Stimulated activated CD8-positive, alpha-beta memory T cell treated with anti-CD3 and anti-CD28 coated beads, Interleukin-2, amount 100 ng/mL, for 48 hours (primary cell): ENCODE measurements around the gene LARP1.

Experiments used
- DNase-seq, 2 donors: peaks; one replicate each; pipeline ENCODE4 v3.0.0-alpha.2; 2020; ENCODE audit warnings: low read depth in 2 of 2

The LARP1 gene

DNA sequence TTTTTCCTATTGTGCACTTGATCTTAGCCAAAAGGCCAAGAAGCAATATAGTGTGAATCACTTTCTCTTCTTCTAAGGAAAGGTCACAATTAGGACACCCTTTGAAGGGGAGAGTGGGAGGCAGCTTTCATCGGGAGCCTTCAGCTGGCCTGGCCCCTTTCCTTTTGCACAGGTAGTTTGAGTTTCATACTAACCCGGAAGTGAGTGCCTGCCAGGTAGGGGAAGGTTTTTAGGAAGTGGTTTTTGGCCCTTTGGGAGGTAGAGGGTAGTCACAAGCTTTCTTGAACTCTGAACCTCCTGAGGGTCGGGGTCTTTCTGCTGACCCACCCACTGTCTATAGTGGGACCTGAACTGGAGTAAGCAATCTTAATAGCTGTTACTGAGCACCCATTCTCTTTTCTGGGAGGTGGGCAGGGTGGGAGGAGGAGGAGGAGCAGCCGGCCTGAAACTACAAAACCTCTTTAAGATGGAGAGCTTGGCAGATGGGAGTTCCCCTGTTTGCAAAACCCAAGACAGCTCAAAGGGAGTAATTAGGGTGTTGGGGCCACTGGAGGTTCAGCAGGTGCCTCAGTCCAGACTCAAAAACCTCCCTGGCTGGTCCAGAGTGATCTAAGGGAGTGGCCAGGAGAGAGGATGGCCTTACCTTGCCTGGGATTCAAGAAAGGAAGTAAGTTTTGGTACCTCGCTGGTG is 6.0 kb downstream of the LARP1 start:
- no peak for DNase-seq

GRCh38 chr5:154762261-154762660 is 7.1 kb downstream of the LARP1 start:
- no peak for DNase-seq

DNA sequence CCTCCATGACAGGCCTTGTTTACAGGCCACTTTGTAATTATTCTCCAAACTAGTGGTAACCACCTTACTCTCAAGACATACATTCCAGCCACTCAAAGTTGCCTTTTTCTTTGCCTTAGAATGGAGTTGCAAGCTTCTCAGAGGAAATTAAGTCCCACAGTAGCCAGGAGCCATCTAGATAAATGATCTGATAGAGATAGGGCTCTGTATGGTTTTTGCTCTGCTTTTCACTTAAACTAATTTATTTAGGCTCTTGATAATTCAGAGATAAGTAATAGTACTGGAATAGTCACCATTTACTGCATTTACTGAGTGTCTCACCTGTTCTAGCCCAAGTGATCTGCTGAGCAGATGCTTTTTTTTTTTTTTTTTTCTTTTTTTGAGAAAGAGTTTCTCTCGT is 7.5 kb downstream of the LARP1 start:
- DNase-seq: no peak

DNA sequence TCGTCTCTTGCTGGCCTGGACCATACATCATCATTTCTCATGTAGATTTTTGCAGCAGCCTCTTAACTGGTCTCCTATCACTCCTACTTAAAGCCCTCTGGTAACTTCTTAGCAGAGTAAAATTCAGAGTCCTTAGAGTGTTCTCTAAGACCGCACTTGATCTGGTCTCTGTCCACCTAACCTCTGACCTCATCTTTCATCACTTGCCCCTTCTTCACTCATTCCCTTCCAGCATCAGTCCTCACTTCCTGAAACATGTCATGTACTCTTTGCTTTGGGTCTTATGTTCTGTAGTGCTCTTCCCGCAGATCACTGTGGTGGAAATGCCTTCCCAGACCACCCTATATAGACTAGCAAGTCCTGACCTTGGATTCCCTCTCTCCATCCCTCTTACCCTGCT is 9.8 kb downstream of the LARP1 start:
- no peak for DNase-seq

GRCh38 chr5:154765396-154765925 is 10.3 kb downstream of the LARP1 start:
- no peak for DNase-seq

DNA sequence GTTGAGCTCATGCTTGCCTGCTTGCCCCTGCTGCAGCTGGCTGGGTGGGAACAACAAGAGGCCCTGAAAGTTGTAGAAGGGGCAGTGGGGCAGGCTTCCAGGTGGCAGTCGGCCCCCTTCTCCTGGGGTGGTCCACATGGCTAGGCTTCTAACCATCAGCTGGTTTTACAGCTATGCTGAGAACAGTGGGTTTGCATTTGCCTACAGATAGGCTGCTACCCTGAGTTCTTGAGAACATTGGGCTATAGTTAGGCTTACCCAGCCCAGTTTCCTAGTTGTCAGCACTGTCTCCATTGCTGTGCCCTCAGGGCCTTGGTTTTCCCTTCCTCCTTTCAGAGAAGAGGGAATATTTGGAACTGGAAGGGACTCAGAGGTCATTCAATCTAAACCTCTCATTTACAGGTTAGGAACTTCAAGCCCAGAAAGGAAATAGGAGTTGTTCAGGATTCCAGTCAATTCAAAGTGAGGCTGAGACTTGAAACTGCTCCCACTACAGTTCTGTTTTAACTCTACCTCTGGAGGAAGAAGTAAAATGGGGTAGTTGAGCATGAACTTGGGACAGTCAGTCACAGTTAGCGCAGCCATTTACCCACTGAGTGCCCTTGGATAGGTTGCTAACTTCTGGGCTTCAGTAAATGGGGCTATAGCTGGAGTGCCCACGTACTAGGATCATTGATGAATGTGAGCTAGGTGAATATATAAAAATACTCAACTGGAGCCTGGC is 11.5 kb downstream of the LARP1 start:
- DNase-seq: no peak

GRCh38 chr5:154767576-154767975 is 12.4 kb downstream of the LARP1 start:
- no peak for DNase-seq

- no peak for DNase-seq
These were observed 13.0 kb downstream of the LARP1 start for GRCh38 chr5:154768207-154768606.

GRCh38 chr5:154770111-154770510 is 14.9 kb downstream of the LARP1 start:
- no peak for DNase-seq

GRCh38 chr5:154771383-154771901 is 16.3 kb downstream of the LARP1 start:
- no peak for DNase-seq

GRCh38 chr5:154773326-154773725 is 18.1 kb downstream of the LARP1 start:
- no peak for DNase-seq

GRCh38 chr5:154776167-154776566 is 21.0 kb downstream of the LARP1 start:
- DNase-seq: no peak

DNA sequence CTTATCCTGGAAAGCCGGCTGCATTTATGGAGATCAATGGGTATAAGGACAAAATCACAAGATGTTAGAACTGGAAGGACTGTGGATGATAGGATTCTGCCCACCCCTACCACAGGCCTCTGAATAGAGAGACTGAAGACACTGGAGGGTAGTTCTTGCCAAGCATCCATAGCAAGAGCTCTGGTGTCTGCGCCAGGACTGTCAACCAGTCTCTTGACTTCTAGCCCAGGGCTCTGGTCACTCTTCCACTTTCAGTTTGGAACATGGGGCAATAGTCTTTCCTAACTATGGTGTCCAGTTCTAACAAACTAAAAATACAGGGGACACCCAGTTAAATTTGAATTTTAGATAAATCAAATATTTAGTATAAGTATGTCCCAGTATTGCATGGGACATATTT is 23.4 kb downstream of the LARP1 start:
- DNase-seq: no peak

DNA sequence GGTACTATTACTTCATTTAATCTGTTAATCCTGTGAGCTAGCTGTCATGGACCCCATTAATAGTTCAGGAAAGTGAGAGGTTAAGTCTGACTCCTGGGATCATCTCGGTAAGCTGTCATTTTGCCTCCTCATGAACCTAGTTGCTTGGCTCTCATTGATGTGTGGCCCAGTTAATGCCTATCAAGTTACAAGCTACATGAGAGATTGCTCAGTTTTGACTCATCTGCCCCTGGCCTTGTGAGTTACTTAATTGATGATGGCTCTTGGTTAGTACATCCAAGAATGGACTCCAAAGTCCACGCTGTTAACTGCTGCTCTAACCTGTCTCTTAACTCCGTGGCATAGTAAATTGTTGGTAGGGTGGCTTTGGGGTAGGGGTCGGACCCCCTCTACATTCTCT is 23.9 kb downstream of the LARP1 start:
- no peak for DNase-seq

DNA sequence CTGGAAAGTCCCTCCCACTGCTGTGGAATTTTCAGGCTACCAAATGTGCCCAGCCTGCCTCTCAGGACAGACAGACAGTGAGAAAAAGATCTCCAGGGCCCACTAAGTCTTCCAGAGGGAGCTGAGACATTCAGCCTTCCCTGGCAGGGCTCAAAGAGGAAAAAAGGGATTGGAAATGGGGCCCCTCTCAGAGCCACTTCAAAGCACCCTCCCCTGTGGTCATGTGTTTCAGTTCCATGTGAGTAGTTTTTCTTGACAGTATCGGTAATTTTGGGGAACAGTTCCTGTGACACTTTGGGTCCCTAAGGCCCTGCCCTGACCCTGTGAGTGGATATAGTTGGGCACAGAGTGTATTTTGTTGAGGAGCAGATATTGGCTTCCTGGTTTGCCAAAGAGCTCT is 25.0 kb downstream of the LARP1 start:
- no peak for DNase-seq

- DNase-seq: no peak
These were observed 27.1 kb downstream of the LARP1 start for GRCh38 chr5:154782326-154782725.

- no peak for DNase-seq
These were observed 27.8 kb downstream of the LARP1 start for GRCh38 chr5:154782812-154783592.

- DNase-seq: no peak
These were observed 28.7 kb downstream of the LARP1 start for GRCh38 chr5:154783774-154784460.

DNA sequence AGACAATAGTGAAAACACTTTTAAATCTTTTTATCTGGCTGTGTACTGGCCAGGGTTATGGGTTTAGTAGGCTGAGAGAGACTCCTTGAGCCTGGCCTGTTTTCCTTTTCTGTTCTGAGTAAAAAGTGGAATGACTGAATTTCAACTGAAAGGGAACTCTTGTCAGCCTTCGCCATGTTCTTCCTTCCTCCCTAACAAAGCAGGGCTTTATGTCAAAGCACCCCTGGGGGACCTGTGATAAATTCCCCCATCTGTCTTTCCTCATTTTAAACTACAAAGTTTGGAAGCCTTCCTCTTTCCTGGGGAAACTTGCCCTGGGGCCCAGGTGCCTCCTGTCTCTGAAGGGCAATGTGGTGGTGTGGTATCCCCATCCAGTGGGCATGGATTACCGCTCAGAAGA is 29.7 kb downstream of the LARP1 start:
- no peak for DNase-seq

DNA sequence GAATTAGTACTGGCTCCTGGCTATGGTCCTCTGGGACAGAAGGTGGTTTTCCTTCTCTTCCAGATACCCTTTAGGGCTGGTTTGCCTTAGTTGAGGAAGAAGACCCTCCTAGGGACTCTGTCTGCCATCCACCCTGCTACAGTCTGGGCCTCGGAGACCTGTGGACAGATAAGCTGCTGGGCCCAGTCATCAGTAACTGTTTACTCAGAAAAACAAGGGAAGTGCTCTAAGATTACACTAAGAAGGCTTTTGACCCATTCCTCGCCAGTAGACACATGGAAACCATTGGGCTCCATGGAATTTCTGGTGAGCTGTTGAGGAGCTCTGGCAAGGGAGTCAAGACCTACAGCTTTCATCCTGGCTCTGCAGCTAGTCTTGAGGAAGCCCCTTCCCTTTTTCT is 31.2 kb downstream of the LARP1 start:
- no peak for DNase-seq

DNA sequence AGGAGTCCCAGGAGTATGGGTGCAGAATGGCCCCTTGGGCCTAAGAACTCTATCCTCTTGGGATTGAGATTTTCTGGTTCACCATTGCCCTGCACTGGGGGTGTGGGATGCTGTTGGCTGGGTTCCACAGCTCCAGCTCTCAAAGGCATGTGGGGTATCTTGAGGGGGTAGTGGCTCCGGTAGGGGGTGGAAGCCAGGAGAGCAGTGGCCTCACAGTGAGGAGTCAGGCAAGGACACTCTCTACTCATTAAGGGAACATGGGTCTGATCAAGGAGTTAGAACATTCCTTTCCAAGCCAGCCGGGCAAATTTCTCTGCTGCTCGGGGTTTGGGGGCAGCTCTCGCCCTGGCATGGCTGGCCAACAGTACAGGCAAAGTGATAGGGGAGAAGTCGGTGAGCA is 33.0 kb downstream of the LARP1 start:
- no peak for DNase-seq

DNA sequence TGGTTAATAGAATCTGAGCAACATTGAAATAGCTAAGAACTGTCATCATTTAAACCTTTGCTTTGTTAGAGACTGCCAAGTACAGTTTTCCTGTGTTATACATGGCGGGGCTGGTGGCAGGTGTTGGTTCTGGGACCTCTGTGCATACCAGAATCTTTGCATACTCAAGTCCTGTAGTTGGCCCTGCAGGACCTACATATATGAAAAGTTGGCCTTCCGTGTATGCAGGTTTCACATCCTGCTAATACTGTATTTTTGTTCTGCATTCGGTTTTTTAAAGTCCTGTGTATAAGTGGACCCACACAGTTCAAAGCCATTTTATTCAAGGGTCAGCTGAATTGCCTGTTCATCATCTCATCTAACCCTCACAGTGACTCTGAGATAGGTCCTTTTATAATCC is 36.4 kb downstream of the LARP1 start:
- no peak for DNase-seq
